ENCODE measurements around the gene COL15A1. TPM values are rescaled to one million over a fixed set of nuclear protein-coding genes. Genes with fewer than 3 reads are reported as not detected.

Gene COL15A1
- total RNA-seq, 4 donors from 2014 or later: 20.7 to 98.5 (median 55.0) TPM

GRCh38 chr9:99023831-99024230, 80.1 kb downstream of the COL15A1 start:
- ATAC-seq (ENCODE audit: low FRiP score) (no peak), DNase-seq (ENCODE audit: low spot score) (no peak)
- TF ChIP-seq, protein P1, sequence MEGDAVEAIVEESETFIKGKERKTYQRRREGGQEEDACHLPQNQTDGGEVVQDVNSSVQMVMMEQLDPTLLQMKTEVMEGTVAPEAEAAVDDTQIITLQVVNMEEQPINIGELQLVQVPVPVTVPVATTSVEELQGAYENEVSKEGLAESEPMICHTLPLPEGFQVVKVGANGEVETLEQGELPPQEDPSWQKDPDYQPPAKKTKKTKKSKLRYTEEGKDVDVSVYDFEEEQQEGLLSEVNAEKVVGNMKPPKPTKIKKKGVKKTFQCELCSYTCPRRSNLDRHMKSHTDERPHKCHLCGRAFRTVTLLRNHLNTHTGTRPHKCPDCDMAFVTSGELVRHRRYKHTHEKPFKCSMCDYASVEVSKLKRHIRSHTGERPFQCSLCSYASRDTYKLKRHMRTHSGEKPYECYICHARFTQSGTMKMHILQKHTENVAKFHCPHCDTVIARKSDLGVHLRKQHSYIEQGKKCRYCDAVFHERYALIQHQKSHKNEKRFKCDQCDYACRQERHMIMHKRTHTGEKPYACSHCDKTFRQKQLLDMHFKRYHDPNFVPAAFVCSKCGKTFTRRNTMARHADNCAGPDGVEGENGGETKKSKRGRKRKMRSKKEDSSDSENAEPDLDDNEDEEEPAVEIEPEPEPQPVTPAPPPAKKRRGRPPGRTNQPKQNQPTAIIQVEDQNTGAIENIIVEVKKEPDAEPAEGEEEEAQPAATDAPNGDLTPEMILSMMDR (IDR thresholded peaks at IDR 0.05): no peak

GRCh38 chr9:99024959-99025358, 81.3 kb downstream of the COL15A1 start:
- TF ChIP-seq, protein P1 (IDR thresholded peaks at IDR 0.05): no peak
- ATAC-seq (ENCODE audit: low FRiP score): no peak

GRCh38 chr9:99025616-99026270, 82.0 kb downstream of the COL15A1 start:
- ATAC-seq (ENCODE audit: low FRiP score) (no peak), DNase-seq (ENCODE audit: low spot score) (no peak)
- TF ChIP-seq, protein P1 (IDR thresholded peaks at IDR 0.05): no peak

More at GRCh38 chr9:99024959-99025358, 81.3 kb downstream of the COL15A1 start:
- DNase-seq (ENCODE audit: low spot score): no peak

DNA sequence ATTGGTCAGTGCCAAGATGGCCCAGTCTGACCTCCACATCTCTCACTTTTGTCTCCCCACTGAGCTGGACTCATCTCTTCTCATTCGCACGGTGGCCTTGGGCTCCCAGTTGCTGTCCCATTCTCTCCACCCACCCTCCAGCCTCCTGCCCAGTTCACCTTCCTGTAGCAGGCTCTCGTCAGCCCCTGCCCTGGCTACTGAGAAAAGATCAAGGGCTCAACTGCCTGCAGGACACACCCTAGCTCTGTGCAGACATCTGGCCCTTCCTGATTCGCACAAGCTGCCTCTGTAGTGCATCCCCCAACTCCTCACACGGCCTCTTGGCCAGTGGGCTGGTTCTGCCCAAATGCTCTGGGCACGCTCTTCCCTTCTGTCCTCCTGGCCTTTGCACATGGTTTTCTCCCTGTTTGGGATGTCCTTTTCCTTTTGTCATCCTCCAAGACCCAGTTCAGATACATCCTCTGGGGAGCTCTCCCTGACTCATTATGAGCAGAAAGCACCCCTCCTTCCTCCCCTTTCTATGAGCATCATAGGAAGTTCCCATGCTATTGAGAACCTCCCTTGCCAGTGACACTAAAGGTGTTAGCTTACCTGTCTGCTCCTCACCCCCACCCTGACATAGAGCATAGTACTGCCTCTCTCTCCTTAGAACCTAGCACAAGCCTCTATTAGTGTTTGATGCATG, 82.7 kb downstream of the COL15A1 start:
- DNase-seq (ENCODE audit: low spot score) (no peak), ATAC-seq (ENCODE audit: low FRiP score) (no peak)
- TF ChIP-seq, protein P1 (IDR thresholded peaks at IDR 0.05): no peak

DNA sequence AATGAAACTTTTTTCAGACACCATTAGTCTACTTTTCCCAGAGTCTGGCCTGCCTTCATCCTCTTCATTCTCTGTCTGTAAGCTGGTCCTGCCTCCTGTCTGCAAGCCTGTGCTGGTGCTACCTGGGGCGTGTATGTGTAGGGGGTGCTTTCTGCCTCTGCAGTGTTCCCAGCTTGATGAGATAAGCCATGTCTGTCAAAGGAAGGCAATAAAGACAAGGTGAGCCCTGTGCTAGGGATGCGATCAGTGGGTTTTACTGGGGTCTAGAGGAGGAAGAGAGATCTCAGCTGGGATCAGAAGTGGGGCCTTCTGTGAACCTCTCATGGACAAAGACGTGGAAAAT, 83.2 kb downstream of the COL15A1 start:
- DNase-seq (ENCODE audit: low spot score) (no peak), ATAC-seq (ENCODE audit: low FRiP score) (no peak)
- TF ChIP-seq, protein P1 (IDR thresholded peaks at IDR 0.05): no peak

DNA sequence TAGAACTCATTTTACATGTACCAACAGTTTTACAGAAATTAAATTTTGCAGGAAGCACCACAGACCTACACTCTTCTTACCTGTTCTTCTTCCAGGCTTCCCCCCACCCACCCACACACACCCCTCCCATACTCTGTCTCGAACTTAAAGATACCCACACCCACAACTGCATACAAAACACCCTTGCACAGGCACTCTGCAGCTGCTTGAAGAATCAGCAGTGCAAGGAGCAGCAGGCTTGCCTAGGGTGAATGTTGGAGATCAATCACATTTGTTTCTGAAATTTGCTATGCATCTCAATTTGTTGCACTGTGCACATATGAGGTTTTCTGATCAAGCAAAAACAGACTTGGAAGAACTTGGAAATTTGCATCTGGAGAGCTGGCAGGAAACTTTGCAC, 83.7 kb downstream of the COL15A1 start:
- no peak for DNase-seq (ENCODE audit: low spot score)
- TF ChIP-seq, protein P1 (IDR thresholded peaks at IDR 0.05): no peak
- ATAC-seq (ENCODE audit: low FRiP score): no peak
